Smooth muscle cell (in vitro differentiated cells): Measurements from ENCODE around the gene HAPLN2. TPM values are rescaled to one million over a fixed set of nuclear protein-coding genes. Genes with fewer than 3 reads are reported as not detected.
"Not testable (repeated sequence)": the region's sequence is repeated elsewhere in the genome, so short reads cannot be mapped to it uniquely, and the experiment has no call there.

Experiments used
- DNase-seq: peaks from one replicate; lab custom pipeline; 2025; ENCODE audit not compliant: unreplicated experiment; lab: John Stamatoyannopoulos, UW
- H2AFZ ChIP-seq: fragments of 200-600 bp; sonication (generic); 2 replicates; pipeline ENCODE4 v1.6.0; 2016; ENCODE audit warnings: antibody characterized with exemption, low read depth, mild to moderate bottlenecking
- H3F3A ChIP-seq: fragments of 200-600 bp; sonication (generic); 2 replicates; pipeline ENCODE4 v1.6.0; 2017; ENCODE audit warnings: antibody characterized with exemption, low read depth
- H3K27ac ChIP-seq: fragments of 200-600 bp; sonication (generic); 2 replicates; pipeline ENCODE4 v1.5.1; 2016; ENCODE audit warnings: low read depth, mild to moderate bottlenecking
- H3K27me3 ChIP-seq: fragments of 200-600 bp; sonication (generic); 2 replicates; pipeline ENCODE4 v1.6.1; 2016; ENCODE audit warnings: low read depth, mild to moderate bottlenecking
- H3K36me3 ChIP-seq: fragments of 200-600 bp; sonication (generic); 2 replicates; pipeline ENCODE4 v1.5.1; 2016; ENCODE audit warnings: low read depth
- H3K4me1 ChIP-seq: fragments of 200-600 bp; sonication (generic); 2 replicates; pipeline ENCODE4 v1.5.1; 2016; ENCODE audit warnings: low read depth
- H3K4me2 ChIP-seq: fragments of 200-600 bp; sonication (generic); 2 replicates; pipeline ENCODE4 v1.6.0; 2016; ENCODE audit warnings: mild to moderate bottlenecking
- H3K4me3 ChIP-seq: fragments of 200-600 bp; sonication (generic); 2 replicates; pipeline ENCODE4 v1.5.1; 2016; ENCODE audit warnings: mild to moderate bottlenecking
- H3K79me2 ChIP-seq: fragments of 200-600 bp; sonication (generic); 2 replicates; pipeline ENCODE4 v1.6.0; 2016; ENCODE audit warnings: low read depth, mild to moderate bottlenecking
- H3K9ac ChIP-seq: fragments of 200-600 bp; sonication (generic); 2 replicates; pipeline ENCODE4 v1.6.0; 2016; ENCODE audit warnings: low read depth
- H3K9me3 ChIP-seq: fragments of 200-600 bp; sonication (generic); replicated peaks from 2 replicates; pipeline ENCODE4 v1.5.1; 2016; ENCODE audit warnings: low read depth
- H4K20me1 ChIP-seq: fragments of 200-600 bp; sonication (generic); 2 replicates; pipeline ENCODE4 v1.6.0; 2016; ENCODE audit warnings: low read depth
- CTCF ChIP-seq: fragments of 200-600 bp; sonication (generic); IDR thresholded peaks from 2 replicates; pipeline ENCODE4 v1.5.1; 2017; ENCODE audit warnings: borderline replicate concordance, mild to moderate bottlenecking, antibody characterized with exemption; ENCODE audit not compliant: insufficient read depth, poor library complexity, severe bottlenecking
- WGBS: methylation state at CpG from one replicate; pipeline ENCODE4 v1.1.7; 2016; ENCODE audit warnings: low lambda C conversion rate; 5-methylcytosine and 5-hydroxymethylcytosine counted together
- polyA plus RNA-seq: library from polyadenylated mRNA; unstranded; fragments of >200 nt; fragmentation: Nextera tagmentation; extraction: Ambion mirVana; gene quantifications from 2 replicates; pipeline ENCODE4 v1.2.1, GENCODE V29; 2016
- total RNA-seq: library from RNA; depleted of rRNA; stranded (reverse); fragments of >200 nt; gene quantifications from 2 replicates; pipeline ENCODE4 v1.2.3, GENCODE V29; 2014

HAPLN2 gene
- total and polyA plus RNA-seq, 2 experiments from 2014 or later, result 1.00 TPM; not detected in 1

DNA sequence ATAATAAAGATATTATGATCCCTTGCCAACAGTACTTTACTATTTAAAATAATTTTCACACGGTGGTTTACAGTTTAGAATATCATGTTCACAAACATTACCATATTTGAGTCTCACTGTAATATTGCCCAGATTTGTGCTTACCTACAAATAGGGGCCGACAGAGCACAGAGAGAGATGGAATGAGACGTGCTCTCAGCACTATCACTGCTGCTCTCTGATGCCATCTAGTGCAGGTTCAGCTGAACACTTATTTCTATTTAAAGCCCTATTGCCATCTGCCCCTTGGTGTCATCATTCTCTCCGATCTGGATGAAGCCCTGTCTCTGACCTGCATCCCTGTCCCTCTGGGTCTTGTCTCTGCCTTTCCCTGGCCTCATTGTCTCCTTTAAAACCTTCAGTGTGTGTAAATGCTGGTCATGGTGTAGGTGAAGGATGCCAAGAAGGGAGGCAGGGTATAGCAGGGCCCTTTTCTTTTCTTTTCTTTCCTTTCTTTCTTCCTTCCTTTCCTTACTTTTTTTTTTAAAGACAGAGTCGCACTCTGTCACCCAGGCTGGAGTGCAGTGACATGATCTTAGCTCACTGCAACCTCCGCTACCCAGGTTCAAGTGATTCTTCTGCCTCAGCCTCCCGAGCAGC lies 11.1 kb upstream of the HAPLN2 start:
- peak; percentile 64 for TF ChIP-seq CTCF
- no peaks in the 10 kb centered on the region for H3K4me1 ChIP-seq
- H3K79me2 ChIP-seq, result no peaks in the 10 kb centered on the region
- H3K27me3 ChIP-seq, result no peaks in the 10 kb centered on the region
- WGBS, result 32% methylated on average over 7 of the region's 7 CpGs
- DNase-seq, result no peak
- no peak overlapping the region for H3K27ac ChIP-seq
- no peaks in the 10 kb centered on the region for H3K9me3 ChIP-seq
- H2AFZ ChIP-seq, result no peak overlapping the region
- no peaks in the 10 kb centered on the region for H3F3A ChIP-seq
- no peaks in the 10 kb centered on the region for H3K36me3 ChIP-seq
- H3K4me2 ChIP-seq, result no peak overlapping the region
- no peak overlapping the region for H3K9ac ChIP-seq
- no peak overlapping the region for H3K4me3 ChIP-seq
- H4K20me1 ChIP-seq, result no peaks in the 10 kb centered on the region

GRCh38 chr1:156608981-156609380 lies 10.2 kb upstream of the HAPLN2 start:
- no peak for DNase-seq
- Histone ChIP-seq H3F3A (no peaks in the 10 kb centered on the region), H3K4me1 (no peaks in the 10 kb centered on the region), H3K27ac (no peak overlapping the region), H2AFZ (no peak overlapping the region), H3K27me3 (no peaks in the 10 kb centered on the region), H3K9ac (no peak overlapping the region), H3K36me3 (no peaks in the 10 kb centered on the region), H3K9me3 (no peaks in the 10 kb centered on the region), H3K4me3 (no peak overlapping the region), H4K20me1 (no peaks in the 10 kb centered on the region), H3K4me2 (no peak overlapping the region), H3K79me2 (no peaks in the 10 kb centered on the region)
- 56% methylated on average over 6 of the region's 6 CpGs for WGBS
- TF ChIP-seq CTCF, result peak; percentile 61

GRCh38 chr1:156610072-156610471 lies 9.1 kb upstream of the HAPLN2 start:
- not testable (repeated sequence) for H3K4me3 ChIP-seq, H3K36me3 ChIP-seq, H3K4me1 ChIP-seq, H3K4me2 ChIP-seq, H2AFZ ChIP-seq, H3K9ac ChIP-seq, H3K27me3 ChIP-seq, H3K27ac ChIP-seq, H3K79me2 ChIP-seq, H3F3A ChIP-seq, H3K9me3 ChIP-seq, H4K20me1 ChIP-seq, DNase-seq
- 88% methylated on average over 9 of the region's 9 CpGs for WGBS

DNA sequence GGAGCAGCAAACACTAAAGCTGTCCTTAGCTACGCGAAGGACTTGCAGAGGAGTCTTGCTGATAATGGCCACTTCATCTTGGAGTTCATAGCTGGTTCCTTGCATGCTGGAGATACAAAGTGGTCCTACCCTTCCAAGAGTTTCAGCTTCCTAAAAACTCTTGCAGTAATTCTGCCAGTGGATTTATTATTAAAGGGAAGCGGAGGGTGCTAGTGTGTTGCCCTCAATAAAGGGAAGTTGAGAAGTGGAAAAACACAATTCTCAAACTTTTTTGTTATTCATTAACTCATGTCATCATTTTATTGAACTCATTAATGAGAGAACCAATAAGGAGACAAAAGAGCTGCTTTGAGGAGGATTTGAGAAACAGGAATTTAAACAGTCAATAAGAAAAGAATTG lies 6.5 kb upstream of the HAPLN2 start:
- TF ChIP-seq CTCF, result no peak
- no peaks in the 10 kb centered on the region for H3K4me1 ChIP-seq
- 73% methylated on average over 3 of the region's 3 CpGs for WGBS
- H3K79me2 ChIP-seq, result no peaks in the 10 kb centered on the region
- H3K4me2 ChIP-seq, result no peak overlapping the region
- H3K36me3 ChIP-seq, result no peaks in the 10 kb centered on the region
- no peaks in the 10 kb centered on the region for H3K27me3 ChIP-seq
- H3F3A ChIP-seq, result no peaks in the 10 kb centered on the region
- no peak for DNase-seq
- no peaks in the 10 kb centered on the region for H4K20me1 ChIP-seq
- H3K27ac ChIP-seq, result no peak overlapping the region
- no peaks in the 10 kb centered on the region for H3K9me3 ChIP-seq
- H3K9ac ChIP-seq, result no peak overlapping the region
- no peak overlapping the region for H2AFZ ChIP-seq
- no peak overlapping the region for H3K4me3 ChIP-seq
